Measurements from ENCODE around the gene KCNT2.

Gene KCNT2

DNA sequence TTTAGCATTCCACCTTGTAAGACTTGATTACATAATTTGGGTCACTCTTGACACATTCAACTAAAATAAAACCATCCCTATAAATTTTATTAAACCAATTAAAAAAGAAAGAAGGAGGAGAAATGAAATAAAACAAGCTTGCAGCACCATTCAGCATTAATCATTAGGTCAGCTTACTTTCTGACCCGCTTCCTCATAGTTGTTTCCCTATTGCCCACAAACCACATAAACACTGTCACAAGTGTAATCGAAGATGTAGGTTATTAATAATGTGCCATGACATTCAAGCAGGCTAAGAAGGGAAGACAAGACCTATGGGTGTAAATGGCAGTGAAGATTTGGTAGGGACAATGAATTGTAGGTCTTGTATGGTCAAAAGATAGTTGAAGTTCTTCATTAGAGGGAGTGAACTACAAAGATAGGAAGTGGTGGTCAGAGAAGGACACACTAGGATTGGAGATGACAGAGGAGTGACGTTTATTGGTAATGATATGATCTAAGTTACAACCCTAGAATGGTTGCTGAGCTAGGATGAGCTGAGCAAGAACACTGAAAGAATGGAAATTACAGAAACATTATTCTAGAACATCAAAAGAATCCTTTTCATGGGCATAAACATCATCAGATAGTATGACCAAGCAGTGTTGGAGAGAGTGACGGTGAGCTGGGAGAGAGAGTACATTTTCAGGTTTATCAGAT lies 231.5 kb downstream of the KCNT2 start:
- DNase-seq (ENCODE audit: low read depth in 2 of 2): no peak
- no peak overlapping the region for H3K4me3 ChIP-seq (replicated peaks in 1 of 2; ENCODE audit: low read depth in 2 of 2, low read length in 2 of 2)
- no peak for TF ChIP-seq CTCF (IDR thresholded peaks at IDR 0.05; ENCODE audit: low read depth, low read length)

- no peak for DNase-seq (ENCODE audit: low read depth in 2 of 2)
- H3K4me3 ChIP-seq (replicated peaks in 1 of 2; ENCODE audit: low read depth in 2 of 2, low read length in 2 of 2): no peak overlapping the region
- TF ChIP-seq CTCF (IDR thresholded peaks at IDR 0.05; ENCODE audit: low read depth, low read length): no peak
Observed at GRCh38 chr1:196373798-196374197, 234.4 kb downstream of the KCNT2 start.

GRCh38 chr1:196372896-196373536 lies 235.2 kb downstream of the KCNT2 start:
- DNase-seq (ENCODE audit: low read depth in 2 of 2): peak; percentile 50 to 57
- TF ChIP-seq CTCF (IDR thresholded peaks at IDR 0.05; ENCODE audit: low read depth, low read length): peak; percentile 42
- H3K4me3 ChIP-seq (replicated peaks in 1 of 2; ENCODE audit: low read depth in 2 of 2, low read length in 2 of 2): no peak overlapping the region

DNA sequence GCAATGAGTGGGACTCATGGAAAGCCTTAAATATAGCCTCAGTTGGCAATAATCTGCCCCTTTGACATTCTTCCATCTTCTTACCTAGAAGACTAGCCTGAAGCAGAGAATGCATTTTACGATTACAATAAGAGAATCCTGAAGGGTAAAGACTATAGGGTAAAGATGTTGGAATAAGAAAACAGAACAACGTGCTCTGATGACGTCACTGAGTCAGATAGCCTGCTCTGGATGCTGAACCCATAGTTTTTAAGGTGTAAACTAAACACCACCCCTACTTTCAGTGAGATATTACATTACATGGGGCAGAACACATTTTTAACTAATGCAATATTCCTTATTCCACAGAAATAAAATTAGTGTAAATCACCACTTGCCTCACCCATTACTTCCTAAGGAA lies 240.4 kb downstream of the KCNT2 start:
- no peak for DNase-seq (ENCODE audit: low read depth in 2 of 2)
- TF ChIP-seq CTCF (IDR thresholded peaks at IDR 0.05; ENCODE audit: low read depth, low read length): no peak
- H3K4me3 ChIP-seq (replicated peaks in 1 of 2; ENCODE audit: low read depth in 2 of 2, low read length in 2 of 2): no peak overlapping the region

- DNase-seq (ENCODE audit: low read depth in 2 of 2): peak in 1 of 2 donors; percentile 39
- no peak for TF ChIP-seq CTCF (IDR thresholded peaks at IDR 0.05; ENCODE audit: low read depth, low read length)
- H3K4me3 ChIP-seq (replicated peaks in 1 of 2; ENCODE audit: low read depth in 2 of 2, low read length in 2 of 2): no peak overlapping the region
Observed at GRCh38 chr1:196366817-196367495, 241.3 kb downstream of the KCNT2 start.

- no peak for TF ChIP-seq CTCF (IDR thresholded peaks at IDR 0.05; ENCODE audit: low read depth, low read length)
- no peak overlapping the region for H3K4me3 ChIP-seq (replicated peaks in 1 of 2; ENCODE audit: low read depth in 2 of 2, low read length in 2 of 2)
- peak in 1 of 2 donors; percentile 11 for DNase-seq (ENCODE audit: low read depth in 2 of 2)
Observed at GRCh38 chr1:196361112-196361714, 247.0 kb downstream of the KCNT2 start.
